NT2/D1 (cell line): ENCODE measurements around the gene FTSJ3.

Source experiments
- YY1 ChIP-seq: IDR thresholded peaks from 2 replicates; pipeline ENCODE4 v1.6.1; 2011; ENCODE audit not compliant: insufficient read length, insufficient read depth
- ZNF274 ChIP-seq: IDR thresholded peaks from 2 replicates; pipeline ENCODE4 v1.6.1; 2011; ENCODE audit warnings: mild to moderate bottlenecking, low read depth, low read length

- TF ChIP-seq YY1 (no peak), ZNF274 (no peak)
Measured at GRCh38 chr17:63790057-63790456, 37.4 kb downstream of the FTSJ3 start.
